Fibroblast of skin of left biceps (primary cell): ENCODE results near the gene SAMMSON.

Experiments used
- DNase-seq, 2 experiments: peaks; one replicate each; pipeline ENCODE4 v3.0.0-alpha.2; 2013; ENCODE audit warnings: low read depth in 2 of 2

Gene SAMMSON

GRCh38 chr3:70090322-70090913 lies 90.9 kb downstream of the SAMMSON start:
- DNase-seq: no peak

- DNase-seq: no peak
Measured at GRCh38 chr3:70094197-70094596, 94.7 kb downstream of the SAMMSON start.

GRCh38 chr3:70095260-70095659 lies 95.7 kb downstream of the SAMMSON start:
- no peak for DNase-seq

GRCh38 chr3:70096376-70097066 lies 97.0 kb downstream of the SAMMSON start:
- DNase-seq: no peak

GRCh38 chr3:70097084-70097483 lies 97.6 kb downstream of the SAMMSON start:
- DNase-seq: no peak

- no peak for DNase-seq
Measured at GRCh38 chr3:70108072-70108471, 108.5 kb downstream of the SAMMSON start.

- no peak for DNase-seq
Measured at GRCh38 chr3:70108546-70108945, 109.0 kb downstream of the SAMMSON start.

GRCh38 chr3:70110066-70110465 lies 110.5 kb downstream of the SAMMSON start:
- no peak for DNase-seq

GRCh38 chr3:70111411-70111810 lies 111.9 kb downstream of the SAMMSON start:
- DNase-seq: no peak

GRCh38 chr3:70112751-70113150 lies 113.2 kb downstream of the SAMMSON start:
- no peak for DNase-seq

GRCh38 chr3:70114431-70114830 lies 114.9 kb downstream of the SAMMSON start:
- no peak for DNase-seq

- no peak for DNase-seq
Measured at GRCh38 chr3:70119879-70120278, 120.3 kb downstream of the SAMMSON start.
